K562 (cell line): Measurements from ENCODE around the gene ZNF566. TPM values are rescaled to one million over a fixed set of nuclear protein-coding genes. Genes with fewer than 3 reads are reported as not detected.

ENCODE experiments used
- ATAC-seq: fragments of 200-7000 bp; cut with Tn5 transposase; 3 replicates; pipeline ENCODE4 v1.9.1; 2020; ENCODE audit warnings: moderate library complexity
- BruUV-seq: library from RNA; stranded (reverse); fragments of 400-500 nt; replicated peaks from 2 replicates; lab custom pipeline; 2021; lab: Mats Ljungman, UMichigan
- CTCF ChIA-PET: fragments of 300-600 bp; formaldehyde crosslinking; extraction: SDS; loops from one replicate; lab custom pipeline; 2021; ENCODE audit warnings: low intra/inter-chr PET ratio; lab: Yijun Ruan, JAX
- POLR2A ChIA-PET: fragments of 300-600, 350-650 bp; sonication (Branson Sonifier 250); formaldehyde crosslinking; extraction: SDS; loops from one replicate; lab custom pipeline; 2021; ENCODE audit warnings: antibody characterized with exemption, inconsistent platforms; lab: Yijun Ruan, JAX
- DNase-seq, 4 experiments: peaks; one replicate each; pipeline versions ENCODE4 v3.0.0 to v3.0.0-alpha.2; 2011 to 2018; ENCODE audit warnings: low spot score in 3 of 4, mixed read lengths in 3 of 4; ENCODE audit errors: extremely low read depth in 1 of 4
- FAIRE-seq: peaks from 2 replicates; lab custom pipeline; 2011; peaks lifted over from hg19 to GRCh38; lab: Jason Lieb, UNC
- H2AFZ ChIP-seq: 2 replicates; pipeline ENCODE4 v1.6.0; 2011; ENCODE audit warnings: low read depth, low read length, control low read depth, inconsistent platforms
- H3K27ac ChIP-seq: fragments of 200-600 bp; 3 replicates; pipeline ENCODE4 v1.8.0; 2011; ENCODE audit warnings: low read depth, mild to moderate bottlenecking, control low read depth, inconsistent platforms, low read length, moderate library complexity, mixed read lengths; ENCODE audit errors: extremely low read depth
- H3K27me3 ChIP-seq, 2 experiments: fragments of 300-600 bp in 1 of 2; 2 replicates in 1 of 2; 3 replicates in 1 of 2; pipeline versions ENCODE4 v1.6.0 to v1.8.0; 2011; ENCODE audit warnings: inconsistent platforms in 2 of 2, low read length in 2 of 2, mild to moderate bottlenecking in 1 of 2, mixed read lengths in 1 of 2, moderate library complexity in 1 of 2; ENCODE audit not compliant: control insufficient read depth in 2 of 2, insufficient read depth in 2 of 2
- H3K36me3 ChIP-seq: fragments of 300-600 bp; 3 replicates; pipeline ENCODE4 v1.8.0; 2011; ENCODE audit warnings: mild to moderate bottlenecking, low read length, inconsistent platforms; ENCODE audit not compliant: control insufficient read depth, insufficient read depth
- H3K4me1 ChIP-seq, 2 experiments: fragments of 200-600 bp in 1 of 2; replicated peaks in 1 of 2; 2 replicates in 1 of 2; 3 replicates in 1 of 2; pipeline versions ENCODE4 v1.5.1 to v1.8.0; 2011; ENCODE audit warnings: inconsistent platforms in 2 of 2, low read length in 2 of 2, mild to moderate bottlenecking in 1 of 2, mixed read lengths in 1 of 2, moderate library complexity in 1 of 2; ENCODE audit not compliant: control insufficient read depth in 2 of 2, insufficient read depth in 2 of 2
- H3K4me2 ChIP-seq: 2 replicates; pipeline ENCODE4 v1.6.1; 2011; ENCODE audit warnings: low read length, control low read depth, inconsistent platforms, mixed read lengths; ENCODE audit not compliant: insufficient read depth
- H3K4me3 ChIP-seq: fragments of 200-600 bp; sonication (generic), shearing (Covaris generic); 2 replicates; pipeline ENCODE4 v1.5.1; 2016; ENCODE audit warnings: control low read depth, inconsistent platforms
- H3K79me2 ChIP-seq: fragments of 200-600 bp; 3 replicates; pipeline ENCODE4 v1.8.0; 2011; ENCODE audit warnings: low read length, inconsistent platforms; ENCODE audit not compliant: control insufficient read depth, insufficient read depth
- H3K9ac ChIP-seq, 2 experiments: 2 replicates each; pipeline versions ENCODE4 v1.6.0 to v1.6.1; 2011; ENCODE audit warnings: low read depth in 2 of 2, low read length in 2 of 2, control low read depth in 1 of 2, inconsistent platforms in 1 of 2, mild to moderate bottlenecking in 1 of 2, mixed read lengths in 1 of 2; ENCODE audit not compliant: insufficient read depth in 1 of 2
- H3K9me1 ChIP-seq: one replicate; pipeline ENCODE4 v1.6.0; 2011; ENCODE audit warnings: inconsistent platforms, mild to moderate bottlenecking, low read length, moderate library complexity; ENCODE audit not compliant: control insufficient read depth, insufficient read depth
- H3K9me3 ChIP-seq: replicated peaks from 2 replicates; pipeline ENCODE4 v1.5.1; 2011; ENCODE audit warnings: low read depth, low read length, inconsistent platforms; ENCODE audit not compliant: control insufficient read depth, insufficient read depth
- H4K20me1 ChIP-seq: replicated peaks from 2 replicates; pipeline ENCODE4 v1.6.1; 2011; ENCODE audit warnings: low read length, inconsistent platforms, mixed read lengths; ENCODE audit not compliant: control insufficient read depth, insufficient read depth
- BRD4 ChIP-seq: fragments of 200-600 bp; sonication (generic); IDR thresholded peaks from 2 replicates; pipeline ENCODE4 v1.6.1; 2017; ENCODE audit warnings: inconsistent platforms
- HCFC1 ChIP-seq: IDR thresholded peaks from 2 replicates; pipeline ENCODE4 v1.6.1; 2012; ENCODE audit warnings: low read depth, low read length, improper control_type of control experiment
- MIER1 ChIP-seq: fragments of 450-650 bp; IDR thresholded peaks from 2 replicates; pipeline ENCODE4 v1.6.1; 2016; ENCODE audit warnings: antibody characterized with exemption, mild to moderate bottlenecking, low read depth
- NCOA6 ChIP-seq: fragments of 450-650 bp; IDR thresholded peaks from 2 replicates; pipeline ENCODE4 v1.6.1; 2017; ENCODE audit warnings: mild to moderate bottlenecking
- POLR2AphosphoS5 ChIP-seq: IDR thresholded peaks from 2 replicates; pipeline ENCODE4 v1.6.1; 2011; ENCODE audit warnings: mild to moderate bottlenecking, low read depth, low read length, moderate library complexity; ENCODE audit not compliant: control insufficient read depth, insufficient read depth
- PTRF ChIP-seq: fragments of 450-650 bp; IDR thresholded peaks from 2 replicates; pipeline ENCODE4 v1.6.1; 2016; ENCODE audit warnings: mild to moderate bottlenecking, missing genetic modification characterization, missing compliant biosample characterization
- RAD21 ChIP-seq, 2 experiments: fragments of 250-450 bp in 1 of 2; fragments of 450-650 bp in 1 of 2; sonication (Bioruptor Pico) in 1 of 2; formaldehyde crosslinking in 1 of 2; IDR thresholded peaks in 1 of 2; conservative IDR thresholded peaks in 1 of 2; 2 replicates each; pipeline versions ENCODE4 v1.4.0 to v1.8.0; 2020 to 2022; ENCODE audit warnings: mild to moderate bottlenecking in 2 of 2, moderate library complexity in 1 of 2
- SMARCA5 ChIP-seq: fragments of 450-650 bp; IDR thresholded peaks from 2 replicates; pipeline ENCODE4 v1.6.1; 2016
- TAL1 ChIP-seq: fragments of 450-650 bp; IDR thresholded peaks from 2 replicates; pipeline ENCODE4 v1.6.1; 2016; ENCODE audit warnings: mild to moderate bottlenecking
- TOE1 ChIP-seq, 2 experiments: fragments of 450-650 bp in 1 of 2; sonication (generic) in 1 of 2; formaldehyde crosslinking in 1 of 2; IDR thresholded peaks; 2 replicates each; pipeline versions ENCODE4 v1.7.1 to v1.8.0; 2016 to 2022; ENCODE audit warnings: borderline replicate concordance in 2 of 2, mild to moderate bottlenecking in 2 of 2, antibody characterized with exemption in 1 of 2, inconsistent platforms in 1 of 2, low read depth in 1 of 2, missing genetic modification reagents in 1 of 2, moderate library complexity in 1 of 2
- ZFPM2 ChIP-seq: fragments of 250-450 bp; sonication (Bioruptor Pico); IDR thresholded peaks from 2 replicates; pipeline ENCODE4 v1.5.1; 2022; ENCODE audit warnings: mild to moderate bottlenecking
- ZNF79 ChIP-seq: fragments of 250-450 bp; sonication (Bioruptor Pico); IDR thresholded peaks from 2 replicates; pipeline ENCODE4 v1.4.0; 2020; ENCODE audit warnings: low read depth, mild to moderate bottlenecking, moderate library complexity
- WGBS: fragments of 100-300 bp; shearing (Covaris generic); methylation state at CpG from one replicate; pipeline ENCODE4 v1.1.6; 2016; ENCODE audit warnings: low coverage, mixed read lengths; ENCODE audit not compliant: insufficient coverage; ENCODE audit errors: missing lambda C conversion rate; 5-methylcytosine and 5-hydroxymethylcytosine counted together
- in situ Hi-C: fragments of 300-500 bp; cut with MboI; formaldehyde crosslinking; loops from 4 replicates; pipeline ENCODE4 v1.15.0; 2018; ENCODE audit warnings: inconsistent platforms, mixed read lengths
- intact Hi-C: fragments of 100-400 bp; cut with micrococcal nuclease; formaldehyde crosslinking; loops from 2 replicates; pipeline ENCODE4 v1.14.2; 2022
- polyA plus RNA-seq, 8 experiments: library from polyadenylated mRNA; depleted of rRNA in 4 of 8; stranded (reverse) in 5 of 8; unstranded in 3 of 8; fragments of >200 nt; fragmentation: Nextera tagmentation in 2 of 8; fragmentation: Illumina TruSeq in 1 of 8; extraction: Ambion mirVana in 2 of 8; extraction: Trizol in 1 of 8; gene quantifications; 2 replicates each; pipeline versions ENCODE4 v1.2.1 to v1.2.3, GENCODE V29; 2011 to 2014; ENCODE audit warnings: inconsistent platforms in 1 of 8, missing spikeins in 1 of 8
- total RNA-seq, 7 experiments: library from RNA; depleted of rRNA in 6 of 7; stranded (reverse); fragments of >200 nt in 6 of 7; fragmentation: Illumina TruSeq in 2 of 7; extraction: Trizol in 2 of 7; gene quantifications; 2 replicates each; pipeline versions ENCODE4 v1.2.1 to v1.2.3, GENCODE V29; 2011 to 2021; ENCODE audit warnings: low replicate concordance in 1 of 7
- TF ChIP-seq, protein P1 (sequence below): sonication (generic); formaldehyde crosslinking; IDR thresholded peaks from 2 replicates; pipeline ENCODE4 v1.5.0; 2020; ENCODE audit warnings: missing genetic modification reagents
- TF ChIP-seq, protein P2 (sequence below), 2 experiments: fragments of 450-650 bp in 1 of 2; sonication (generic) in 1 of 2; formaldehyde crosslinking in 1 of 2; IDR thresholded peaks in 1 of 2; conservative IDR thresholded peaks in 1 of 2; 2 replicates each; pipeline versions ENCODE4 v1.6.1 to v1.8.1; 2016 to 2023; ENCODE audit warnings: mild to moderate bottlenecking in 2 of 2, moderate library complexity in 2 of 2, inconsistent platforms in 1 of 2, missing genetic modification reagents in 1 of 2

The ZNF566 gene
- total and polyA plus RNA-seq, 9 of the 15 experiments (the other 6 are each of a cell fraction or from before 2014, with no cell fraction given), result 5.5 to 11.4 (median 9.7) TPM

DNA sequence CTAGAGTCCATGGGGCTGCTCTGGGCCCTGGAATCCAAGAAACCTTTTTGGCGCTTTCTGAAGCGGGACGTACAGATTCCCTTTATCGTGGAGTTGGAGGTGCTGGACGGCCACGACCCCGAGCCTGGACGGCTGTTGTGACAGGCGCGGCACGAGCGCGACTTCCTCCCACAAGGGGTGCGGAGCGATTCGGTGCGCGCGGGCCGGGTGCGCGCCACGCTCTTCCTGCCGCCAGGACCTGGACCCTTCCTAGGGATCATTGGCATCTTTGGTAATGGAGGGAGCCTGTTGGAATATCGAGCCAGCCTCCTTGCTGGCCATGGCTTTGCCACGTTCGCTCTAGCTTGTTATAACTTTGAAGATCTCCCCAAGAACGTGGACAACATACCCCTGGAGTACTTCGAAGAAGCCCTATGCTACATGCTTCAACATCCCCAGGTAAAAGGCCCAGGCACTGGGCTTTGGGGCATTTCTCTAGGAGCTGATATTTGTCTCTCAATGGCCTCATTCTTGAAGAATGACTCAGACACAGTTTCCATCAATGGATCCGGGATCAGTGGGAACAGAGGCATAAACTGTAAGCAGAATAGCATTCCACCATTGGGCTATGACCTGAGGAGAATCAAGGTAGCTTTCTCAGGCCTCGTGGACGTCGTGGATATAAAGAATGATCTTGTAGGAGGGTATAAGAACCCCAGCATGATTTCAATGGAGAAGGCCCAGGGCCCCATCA, 67.4 kb downstream of the ZNF566 start:
- Histone ChIP-seq H3K79me2 (peaks cover 15% of the 10 kb centered on the region), H3K27ac (no peak overlapping the region), H3K9me1 (no peaks in the 10 kb centered on the region), H3K4me1 (peaks cover 2 to 21% of the 10 kb centered on the region in 2 experiments; a peak in 2 of 5 replicates), H4K20me1 (no peaks in the 10 kb centered on the region), H3K36me3 (no peaks in the 10 kb centered on the region), H3K27me3 (no peaks in the 10 kb centered on the region), H3K4me2 (no peak overlapping the region), H3K9ac (no peak overlapping the region), H3K4me3 (no peak overlapping the region), H2AFZ (no peak overlapping the region), H3K9me3 (peaks cover 4% of the 10 kb centered on the region; the same call in 1 of the 2 replicates)
- intact Hi-C loops (no loop called here), in situ Hi-C loops (no loop called here)
- DNase-seq, result no peak
- WGBS, result 32% methylated on average over 33 of the region's 33 CpGs
- POLR2A ChIA-PET, result no interaction called here
- no peak for FAIRE-seq
- TF ChIP-seq MIER1 (no peak), RAD21 (CRISPR knock-in tag; conservative IDR thresholded peaks at IDR 0.05 in 1 of 2, IDR thresholded peaks at IDR 0.05 in 1 of 2) (no peak), ZNF79 (CRISPR knock-in tag) (no peak), PTRF (tag) (no peak), POLR2AphosphoS5 (no peak), TOE1 (IDR thresholded peaks at IDR 0.05; ENCODE audit: borderline replicate concordance) (no peak), TOE1 (CRISPR knock-in tag; IDR thresholded peaks at IDR 0.05; ENCODE audit: borderline replicate concordance, low read depth) (no peak), TAL1 (no peak), HCFC1 (no peak), BRD4 (no peak), SMARCA5 (no peak), NCOA6 (no peak), ZFPM2 (CRISPR knock-in tag) (no peak)
- TF ChIP-seq, protein P1, sequence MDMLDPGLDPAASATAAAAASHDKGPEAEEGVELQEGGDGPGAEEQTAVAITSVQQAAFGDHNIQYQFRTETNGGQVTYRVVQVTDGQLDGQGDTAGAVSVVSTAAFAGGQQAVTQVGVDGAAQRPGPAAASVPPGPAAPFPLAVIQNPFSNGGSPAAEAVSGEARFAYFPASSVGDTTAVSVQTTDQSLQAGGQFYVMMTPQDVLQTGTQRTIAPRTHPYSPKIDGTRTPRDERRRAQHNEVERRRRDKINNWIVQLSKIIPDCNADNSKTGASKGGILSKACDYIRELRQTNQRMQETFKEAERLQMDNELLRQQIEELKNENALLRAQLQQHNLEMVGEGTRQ, result no peak
- TF ChIP-seq, protein P2, sequence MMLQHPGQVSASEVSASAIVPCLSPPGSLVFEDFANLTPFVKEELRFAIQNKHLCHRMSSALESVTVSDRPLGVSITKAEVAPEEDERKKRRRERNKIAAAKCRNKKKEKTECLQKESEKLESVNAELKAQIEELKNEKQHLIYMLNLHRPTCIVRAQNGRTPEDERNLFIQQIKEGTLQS (IDR thresholded peaks at IDR 0.05), result no peak
- TF ChIP-seq, protein P2 (CRISPR knock-in tag; conservative IDR thresholded peaks at IDR 0.05), result no peak
- no peak for ATAC-seq
- BruUV-seq, result no TSS peak
- CTCF ChIA-PET, result no interaction called here
